NCI-H2081 (cell line): ENCODE data around the gene PXMP4.

Experiments
- DNase-seq, 2 experiments: peaks; one replicate each; lab custom pipeline; 2025; lab: John Stamatoyannopoulos, UW

PXMP4 gene

GRCh38 chr20:33654680-33655161, 65.4 kb downstream of the PXMP4 start:
- no peak for DNase-seq

GRCh38 chr20:33653900-33654596, 66.1 kb downstream of the PXMP4 start:
- DNase-seq = peak; percentile 90 to 96

- DNase-seq = peak; percentile 63 to 72
Observed at GRCh38 chr20:33653218-33653899, 66.8 kb downstream of the PXMP4 start.
